ENCODE data around the gene SNAPC2. TPM values are rescaled to one million over a fixed set of nuclear protein-coding genes. Genes with fewer than 3 reads are reported as not detected.

Gene SNAPC2
- total RNA-seq (10 to 100 TPM in 3 of 4 donors, 1 to 10 TPM in 1; 9.6 to 14.4 (median 11.0) TPM), polyA plus RNA-seq (12.2 TPM)
- long read RNA-seq, donor 1, transcript SNAPC2-201 (5 exons, 1,542 nt) = major isoform, 32 of 40 reads
- long read RNA-seq, donor 1, partial matches to known transcripts = 5 of 40 reads
- long read RNA-seq, donor 1, other reads (novel, unspliced or antisense) = 1 of 40 reads
- long read RNA-seq, donor 2, transcript SNAPC2-201 (5 exons, 1,542 nt) = major isoform, 14 of 22 reads
- long read RNA-seq, donor 2, transcript SNAPC2-206 (5 exons, 1,413 nt) = minor isoform, 5 of 22 reads
- long read RNA-seq, donor 2, partial matches to known transcripts = 0 of 22 reads
- long read RNA-seq, donor 2, other reads (novel, unspliced or antisense) = 3 of 22 reads
- long read RNA-seq, donor 3, transcript SNAPC2-201 (5 exons, 1,542 nt) = major isoform, 56 of 66 reads
- long read RNA-seq, donor 3, transcript SNAPC2-206 (5 exons, 1,413 nt) = minor isoform, 7 of 66 reads
- long read RNA-seq, donor 3, partial matches to known transcripts = 2 of 66 reads
- long read RNA-seq, donor 3, other reads (novel, unspliced or antisense) = 0 of 66 reads
- long read RNA-seq, donor 4, transcript SNAPC2-201 (5 exons, 1,542 nt) = major isoform, 8 of 10 reads
- long read RNA-seq, donor 4, partial matches to known transcripts = 1 of 10 reads
- long read RNA-seq, donor 4, other reads (novel, unspliced or antisense) = 1 of 10 reads

DNA sequence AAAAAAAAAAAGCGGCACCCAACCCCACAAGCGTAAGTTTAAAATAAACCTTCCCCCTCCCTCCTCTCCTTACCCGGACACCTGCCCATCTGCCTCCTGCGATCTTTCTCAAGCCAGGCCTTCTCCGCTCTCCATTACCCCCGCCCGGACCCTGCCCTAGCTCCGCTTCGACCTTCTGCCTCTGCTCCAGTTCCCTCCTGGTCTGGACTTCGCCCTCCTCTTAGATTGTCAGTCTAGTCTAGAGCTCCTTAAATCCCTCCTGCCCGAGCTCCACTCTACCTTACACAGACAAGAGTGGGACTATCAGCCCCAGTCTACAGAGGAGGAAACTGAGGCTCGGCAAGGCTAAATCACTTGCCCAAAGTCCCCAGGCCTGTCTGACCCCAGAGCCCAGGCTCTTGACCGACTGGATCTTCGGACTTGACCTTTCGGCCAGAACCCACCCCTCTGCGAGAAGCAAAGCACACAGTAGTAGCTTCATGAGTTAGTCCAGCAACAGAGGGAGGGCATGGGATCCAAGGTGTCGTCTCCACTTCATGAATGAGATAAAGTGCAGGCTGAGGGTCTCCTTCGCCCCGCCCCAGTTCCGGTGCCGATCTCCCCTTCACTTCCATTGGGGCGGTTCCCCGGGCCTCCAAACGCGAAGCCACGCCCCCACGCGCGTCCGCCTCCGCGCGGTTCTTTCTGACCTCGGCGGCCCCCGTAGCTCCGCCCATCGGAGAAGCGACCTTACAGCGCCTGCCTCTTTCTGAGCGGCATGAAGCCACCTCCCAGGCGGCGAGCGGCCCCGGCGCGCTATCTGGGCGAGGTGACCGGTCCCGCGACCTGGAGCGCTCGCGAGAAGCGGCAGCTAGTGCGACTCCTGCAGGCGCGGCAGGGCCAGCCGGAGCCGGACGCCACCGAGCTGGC, at the start of gene SNAPC2:
SNAPC2 (plus strand) TSS at position 729 of the 909 bp plus-strand sequence; CDS start at position 758, 29 bp downstream.
- peak within 1 kb of the TSS; percentile 89 for H3K4me3 ChIP-seq (ENCODE audit: low read length)
- H3K9me3 ChIP-seq (ENCODE audit: control insufficient read depth, low read length) = no peaks in the 10 kb centered on the region
- intact Hi-C loops (cut with DNase I) = no loop called here
- H3K27me3 ChIP-seq (ENCODE audit: control insufficient read depth, insufficient read depth) = no peaks in the 10 kb centered on the region
- DNase-seq (peak; percentile 98 to 99 (median 99)), ATAC-seq (peak; percentile 73 to 76)
- H3K4me1 ChIP-seq (ENCODE audit: control insufficient read depth, insufficient read depth, low read length) = peaks cover 2% of the 10 kb centered on the region
- H3K27ac ChIP-seq (ENCODE audit: low read length) = peak within 1 kb of the TSS; percentile 89
- 9% methylated on average over 62 of the region's 62 CpGs for WGBS

GRCh38 chr19:7870571-7871436, 49.3 kb upstream of the SNAPC2 start:
- intact Hi-C loops (cut with DNase I) = no loop called here
- ATAC-seq (no peak), DNase-seq (peak; percentile 45 to 87 (median 78))
- Histone ChIP-seq H3K4me3 (ENCODE audit: low read length) (no peak overlapping the region), H3K9me3 (ENCODE audit: control insufficient read depth, low read length) (no peaks in the 10 kb centered on the region), H3K27ac (ENCODE audit: low read length) (no peak overlapping the region), H3K4me1 (ENCODE audit: control insufficient read depth, insufficient read depth, low read length) (peaks cover 3% of the 10 kb centered on the region), H3K27me3 (ENCODE audit: control insufficient read depth, insufficient read depth) (no peaks in the 10 kb centered on the region)
- WGBS = 69% methylated on average over 11 of the region's 11 CpGs

DNA sequence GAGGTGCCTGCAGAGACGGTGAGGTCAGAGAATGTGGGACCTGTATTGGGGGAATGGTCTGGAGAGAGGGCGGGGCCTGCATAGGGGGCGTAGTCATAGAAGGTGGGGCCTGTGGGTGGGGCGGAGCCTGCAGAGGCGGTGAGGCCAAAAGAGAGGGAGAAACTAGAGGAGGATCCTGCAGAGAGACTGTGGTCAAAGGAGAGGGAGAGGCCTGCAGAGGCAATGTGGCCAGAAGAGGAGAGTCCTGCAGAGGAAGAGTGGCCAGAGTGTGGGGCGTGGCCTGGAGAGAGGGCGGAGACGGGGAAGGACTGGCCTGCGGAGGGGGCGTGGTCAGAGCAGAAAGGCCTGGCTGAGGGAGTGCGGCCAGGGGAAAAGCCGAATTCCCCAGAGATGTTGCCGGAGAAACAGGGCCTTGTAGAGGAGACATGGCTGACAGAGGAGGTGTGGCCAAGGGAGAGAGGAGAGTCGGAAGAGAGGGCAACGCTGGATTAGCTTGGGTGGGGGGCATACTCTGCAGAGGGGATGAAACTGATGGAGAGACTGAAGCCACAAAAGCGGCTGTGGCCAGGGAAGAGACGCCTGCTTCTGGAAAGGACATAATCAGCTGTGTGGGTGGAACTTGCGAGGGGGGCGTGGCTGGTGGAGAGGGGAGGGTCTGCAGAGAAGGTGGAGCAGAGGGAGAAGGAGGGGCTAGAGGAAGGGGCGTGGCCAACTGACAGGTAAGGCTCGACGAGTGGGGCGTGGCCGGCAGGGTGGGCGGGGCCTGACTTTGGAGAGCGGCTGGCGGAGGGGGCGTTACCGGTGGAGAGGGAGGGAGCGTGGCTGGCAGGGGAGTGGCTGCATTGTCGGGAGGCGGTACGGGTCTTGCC, 48.5 kb upstream of the SNAPC2 start:
- 7% methylated on average over 33 of the region's 33 CpGs for WGBS
- peak; percentile 88 to 95 (median 92) for DNase-seq
- peak; percentile 63 to 66 for ATAC-seq
- H3K4me1 ChIP-seq (ENCODE audit: control insufficient read depth, insufficient read depth, low read length) = peaks cover 3% of the 10 kb centered on the region
- H3K4me3 ChIP-seq (ENCODE audit: low read length) = no peak overlapping the region
- intact Hi-C loops (cut with DNase I) = no loop called here
- H3K27ac ChIP-seq (ENCODE audit: low read length) = no peak overlapping the region
- no peaks in the 10 kb centered on the region for H3K27me3 ChIP-seq (ENCODE audit: control insufficient read depth, insufficient read depth)
- H3K9me3 ChIP-seq (ENCODE audit: control insufficient read depth, low read length) = no peaks in the 10 kb centered on the region

DNA sequence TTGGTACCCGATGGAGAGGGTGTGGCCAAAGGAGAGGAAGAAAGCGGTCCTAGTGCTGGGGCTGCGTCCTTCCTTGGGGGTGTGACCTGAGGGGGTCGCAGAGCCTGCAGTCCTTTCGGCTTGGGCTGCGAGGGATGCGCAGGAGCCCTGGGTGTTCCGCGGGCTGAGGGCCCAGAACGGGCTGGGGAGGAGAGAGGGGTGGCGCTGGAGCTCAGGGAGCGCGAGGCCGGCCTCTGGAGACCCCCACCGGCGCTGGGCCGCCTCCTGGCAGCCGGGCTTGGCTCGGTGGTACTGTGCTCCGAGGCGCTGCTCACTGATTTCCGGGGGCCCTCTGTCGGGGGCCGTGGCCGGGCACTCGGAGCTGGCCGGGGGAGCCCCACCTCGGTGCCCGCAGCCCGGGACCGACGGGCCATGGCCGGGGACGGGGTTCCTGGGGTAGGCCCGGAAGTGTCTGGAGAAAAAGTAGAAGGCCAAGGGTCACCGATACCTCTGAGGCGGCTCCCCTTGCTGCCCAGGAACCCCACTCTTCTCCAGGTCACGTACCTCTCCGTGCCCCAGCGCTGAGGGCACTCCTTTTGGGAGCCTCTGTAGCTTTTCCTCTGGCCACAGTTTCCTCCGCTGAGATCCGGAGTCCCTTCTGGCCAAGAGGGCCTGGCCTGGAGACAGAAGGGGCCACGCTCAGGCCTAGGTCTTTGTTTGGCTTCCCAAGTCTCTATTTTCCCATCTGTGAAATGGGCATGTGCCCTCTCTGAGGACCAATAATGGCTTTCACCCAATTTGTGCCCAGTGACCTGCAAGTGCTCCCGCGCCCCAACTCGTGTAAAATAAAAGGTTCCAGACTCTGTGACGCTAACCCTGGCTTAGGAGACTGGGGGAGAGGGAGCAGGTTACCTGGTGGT, 47.6 kb upstream of the SNAPC2 start:
- DNase-seq = peak in 1 of 3 donors; percentile 75
- no peak overlapping the region for H3K4me3 ChIP-seq (ENCODE audit: low read length)
- H3K4me1 ChIP-seq (ENCODE audit: control insufficient read depth, insufficient read depth, low read length) = peaks cover 3% of the 10 kb centered on the region

GRCh38 chr19:7873304-7874075, 46.6 kb upstream of the SNAPC2 start:
- ATAC-seq (no peak), DNase-seq (peak in 2 of 3 donors; percentile 46 to 62)
- Histone ChIP-seq H3K4me1 (ENCODE audit: control insufficient read depth, insufficient read depth, low read length) (peaks cover 3% of the 10 kb centered on the region), H3K4me3 (ENCODE audit: low read length) (peak overlapping the region; percentile 49), H3K9me3 (ENCODE audit: control insufficient read depth, low read length) (no peaks in the 10 kb centered on the region), H3K27ac (ENCODE audit: low read length) (no peak overlapping the region), H3K27me3 (ENCODE audit: control insufficient read depth, insufficient read depth) (no peaks in the 10 kb centered on the region)
- intact Hi-C loops (cut with DNase I) = no loop called here
- WGBS = 13% methylated on average over 53 of the region's 53 CpGs

More for the DNA sequence above, 47.6 kb upstream of the SNAPC2 start:
- Histone ChIP-seq H3K27me3 (ENCODE audit: control insufficient read depth, insufficient read depth) (no peaks in the 10 kb centered on the region), H3K9me3 (ENCODE audit: control insufficient read depth, low read length) (no peaks in the 10 kb centered on the region), H3K27ac (ENCODE audit: low read length) (no peak overlapping the region)
- intact Hi-C loops (cut with DNase I) = no loop called here
- ATAC-seq = no peak
- WGBS = 52% methylated on average over 47 of the region's 47 CpGs

DNA sequence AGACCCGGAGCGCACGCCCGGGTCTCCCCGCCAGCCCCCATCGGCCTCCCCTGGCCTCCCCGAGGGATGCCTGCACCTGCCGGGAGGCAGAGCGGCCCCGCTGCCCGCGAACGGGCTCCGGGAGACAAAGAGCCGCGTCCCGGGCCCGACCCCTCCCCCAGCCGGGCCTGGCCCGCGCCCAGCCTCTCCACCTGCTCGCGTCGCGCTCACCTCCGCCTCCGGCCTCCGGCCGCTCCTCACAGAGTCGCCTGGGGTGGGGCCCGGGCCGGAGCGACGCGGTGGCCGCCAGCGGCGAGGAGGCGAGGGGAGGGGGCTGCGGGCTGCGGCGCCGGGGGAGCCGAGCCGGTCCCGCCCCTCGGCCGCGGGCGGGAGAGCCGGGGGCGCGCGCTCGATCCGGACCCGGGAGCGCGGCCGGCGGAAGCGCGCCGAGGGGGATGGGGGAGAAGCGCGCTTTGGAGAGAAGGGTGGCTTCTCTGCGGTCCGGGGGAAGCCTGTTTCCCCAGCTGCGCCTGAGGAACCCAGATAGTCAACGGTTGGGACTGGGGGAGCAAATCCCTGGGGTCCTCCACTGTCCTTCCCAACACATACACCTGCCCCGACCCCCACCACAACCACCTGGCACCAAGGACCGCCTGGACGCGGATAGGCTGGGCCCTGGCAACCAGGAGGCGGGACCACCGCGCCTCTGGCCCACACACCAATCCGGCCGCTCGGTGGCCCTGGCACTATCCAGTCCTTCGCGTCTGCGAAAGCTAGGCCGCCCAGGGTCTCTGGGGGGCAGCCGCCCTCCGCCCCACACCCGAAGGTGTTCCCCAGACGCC, 45.9 kb upstream of the SNAPC2 start, which contains the start of gene PRR36:
PRR36 (minus strand) TSS at position 315 of the 821 bp plus-strand sequence. CDS start 701 bp downstream, outside the sequence.
- peak in 2 of 3 donors; percentile 73 to 78 for DNase-seq
- no peaks in the 10 kb centered on the region for H3K9me3 ChIP-seq (ENCODE audit: control insufficient read depth, low read length)
- no peaks in the 10 kb centered on the region for H3K27me3 ChIP-seq (ENCODE audit: control insufficient read depth, insufficient read depth)
- no peak for ATAC-seq
- 1% methylated on average over 88 of the region's 88 CpGs for WGBS
- intact Hi-C loops (cut with DNase I) = no loop called here
- no peak within 1 kb of the TSS for H3K27ac ChIP-seq (ENCODE audit: low read length)
- peaks cover 3% of the 10 kb centered on the region for H3K4me1 ChIP-seq (ENCODE audit: control insufficient read depth, insufficient read depth, low read length)
- H3K4me3 ChIP-seq (ENCODE audit: low read length) = peak within 1 kb of the TSS; percentile 49

DNA sequence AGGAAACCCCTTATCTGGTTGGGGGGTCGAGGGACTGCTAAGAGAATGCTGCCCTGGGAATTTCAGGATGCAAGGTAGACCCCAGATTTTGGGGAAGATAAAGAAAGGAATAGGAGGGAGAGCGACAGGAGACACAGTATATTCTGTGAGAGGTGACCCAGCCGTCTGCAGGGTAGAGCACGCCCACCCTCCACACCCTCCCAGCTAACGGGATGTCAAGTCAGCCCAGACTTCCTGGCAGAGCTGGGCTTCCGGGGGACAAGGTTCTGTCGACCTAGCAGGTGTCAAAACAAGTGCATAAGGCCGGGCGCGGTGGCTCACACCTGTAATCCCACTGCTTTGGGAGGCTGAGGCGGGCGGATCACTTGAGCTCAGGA, 45.3 kb upstream of the SNAPC2 start:
- Histone ChIP-seq H3K27me3 (ENCODE audit: control insufficient read depth, insufficient read depth) (no peaks in the 10 kb centered on the region), H3K4me3 (ENCODE audit: low read length) (no peak overlapping the region)

More for the DNA sequence above, 45.3 kb upstream of the SNAPC2 start:
- H3K9me3 ChIP-seq (ENCODE audit: control insufficient read depth, low read length) = no peaks in the 10 kb centered on the region
- H3K4me1 ChIP-seq (ENCODE audit: control insufficient read depth, insufficient read depth, low read length) = peaks cover 3% of the 10 kb centered on the region
- H3K27ac ChIP-seq (ENCODE audit: low read length) = no peak overlapping the region
- intact Hi-C loops (cut with DNase I) = no loop called here
- 41% methylated on average over 12 of the region's 12 CpGs for WGBS
- no peak for DNase-seq
- no peak for ATAC-seq
